HepG2 (cell line): Measurements from ENCODE around the gene ADARB1. TPM values are rescaled to one million over a fixed set of nuclear protein-coding genes. Genes with fewer than 3 reads are reported as not detected.
A peak's percentile ranks its signal among the peaks of the same experiment; 100 is the strongest.

Source experiments
- ATAC-seq: fragments of 200-7000 bp; cut with Tn5 transposase; 3 replicates; pipeline ENCODE4 v1.9.1; 2020; ENCODE audit warnings: mild to moderate bottlenecking, moderate library complexity
- BruUV-seq: library from RNA; stranded (reverse); fragments of 400-500 nt; replicated peaks from 2 replicates; lab custom pipeline; 2021; lab: Mats Ljungman, UMichigan
- CTCF ChIA-PET: fragments of 300-600 bp; formaldehyde crosslinking; extraction: SDS; loops from one replicate; lab custom pipeline; 2021; ENCODE audit warnings: low total read pairs, inconsistent platforms, low intra/inter-chr PET ratio; lab: Yijun Ruan, JAX
- POLR2A ChIA-PET: fragments of 350-600 bp; sonication (Branson Sonifier 250); formaldehyde crosslinking; loops from one replicate; lab custom pipeline; 2020; ENCODE audit warnings: antibody characterized with exemption, inconsistent platforms; lab: Yijun Ruan, JAX
- DNase-seq: peaks from one replicate; pipeline ENCODE4 v3.0.0-alpha.2; 2015; ENCODE audit warnings: low spot score
- FAIRE-seq: peaks from 3 replicates; lab custom pipeline; 2011; peaks lifted over from hg19 to GRCh38; lab: Jason Lieb, UNC
- H2AFZ ChIP-seq: one replicate; pipeline ENCODE4 v1.6.1; 2011; ENCODE audit warnings: low read length, inconsistent platforms
- H3K27ac ChIP-seq: fragments of 300-600 bp; 3 replicates; pipeline ENCODE4 v1.8.0; 2011; ENCODE audit warnings: mixed run types, mild to moderate bottlenecking, mixed read lengths, low read length, inconsistent platforms; ENCODE audit not compliant: insufficient read depth; ENCODE audit errors: extremely low read length
- H3K27me3 ChIP-seq, 2 experiments: fragments of 200-600 bp in 1 of 2; 2 replicates in 1 of 2; 3 replicates in 1 of 2; pipeline versions ENCODE4 v1.6.0 to v1.8.0; 2011; ENCODE audit warnings: low read length in 2 of 2, mild to moderate bottlenecking in 2 of 2, moderate library complexity in 2 of 2, inconsistent platforms in 1 of 2; ENCODE audit not compliant: insufficient read depth in 2 of 2, control insufficient read depth in 1 of 2
- H3K36me3 ChIP-seq, 2 experiments: fragments of 200-600 bp in 1 of 2; replicated peaks in 1 of 2; 2 replicates in 1 of 2; 3 replicates in 1 of 2; pipeline versions ENCODE4 v1.5.1 to v1.8.0; 2011; ENCODE audit warnings: low read length in 2 of 2, inconsistent platforms in 1 of 2; ENCODE audit not compliant: insufficient read depth in 2 of 2, control insufficient read depth in 1 of 2
- H3K4me1 ChIP-seq: 2 replicates; pipeline ENCODE4 v1.5.1; 2012; ENCODE audit warnings: low read length, inconsistent platforms; ENCODE audit not compliant: insufficient read depth
- H3K4me2 ChIP-seq: 2 replicates; pipeline ENCODE4 v1.6.0; 2011; ENCODE audit warnings: low read depth, low read length, inconsistent platforms
- H3K4me3 ChIP-seq, 3 experiments: fragments of 200-600 bp in 1 of 3; sonication (generic), shearing (Covaris generic) in 1 of 3; replicated peaks in 1 of 3; 2 replicates each; pipeline ENCODE4 v1.5.1; 2011 to 2016; ENCODE audit warnings: low read length in 3 of 3, inconsistent platforms in 2 of 3, low read depth in 2 of 3, mild to moderate bottlenecking in 2 of 3, control low read depth in 1 of 3, mixed read lengths in 1 of 3; ENCODE audit not compliant: insufficient read depth in 1 of 3
- H3K79me2 ChIP-seq: one replicate; pipeline ENCODE4 v1.6.1; 2011; ENCODE audit warnings: low read length, inconsistent platforms; ENCODE audit not compliant: insufficient read depth
- H3K9ac ChIP-seq: 2 replicates; pipeline ENCODE4 v1.6.0; 2011; ENCODE audit warnings: mild to moderate bottlenecking, low read depth, low read length, inconsistent platforms; ENCODE audit not compliant: insufficient read depth
- H3K9me3 ChIP-seq: 2 replicates; pipeline ENCODE4 v1.5.1; 2012; ENCODE audit warnings: mild to moderate bottlenecking, low read length
- H4K20me1 ChIP-seq: 2 replicates; pipeline ENCODE4 v1.6.0; 2011; ENCODE audit warnings: inconsistent platforms, mild to moderate bottlenecking, low read length, moderate library complexity; ENCODE audit not compliant: insufficient read depth
- FOSL2 ChIP-seq: sonication (generic); formaldehyde crosslinking; IDR thresholded peaks from 2 replicates; pipeline ENCODE4 v1.4.0; 2020; ENCODE audit warnings: missing genetic modification reagents
- FOXM1 ChIP-seq: sonication (generic); formaldehyde crosslinking; IDR thresholded peaks from 2 replicates; pipeline ENCODE4 v1.5.0; 2020; ENCODE audit warnings: missing genetic modification reagents
- KLF13 ChIP-seq: sonication (generic); formaldehyde crosslinking; IDR thresholded peaks from 2 replicates; pipeline ENCODE4 v1.4.0; 2020; ENCODE audit warnings: mild to moderate bottlenecking, missing genetic modification reagents
- KLF9 ChIP-seq: IDR thresholded peaks from 2 replicates; pipeline ENCODE4 v1.6.1; 2016; ENCODE audit warnings: low read depth
- PHF20 ChIP-seq: sonication (generic); formaldehyde crosslinking; IDR thresholded peaks from 2 replicates; pipeline ENCODE4 v1.5.0; 2020; ENCODE audit warnings: mild to moderate bottlenecking, missing genetic modification reagents
- PPARG ChIP-seq: conservative IDR thresholded peaks from 2 replicates; pipeline ENCODE4 v1.6.1; 2016; ENCODE audit warnings: missing biosample characterization, missing genetic modification reagents
- RAD51 ChIP-seq: fragments of 450-650 bp; IDR thresholded peaks from 2 replicates; pipeline ENCODE4 v1.6.1; 2016; ENCODE audit warnings: borderline replicate concordance
- SP2 ChIP-seq: sonication (generic); formaldehyde crosslinking; IDR thresholded peaks from 2 replicates; pipeline ENCODE4 v1.5.1; 2020; ENCODE audit warnings: mild to moderate bottlenecking, missing genetic modification reagents
- ZBTB7A ChIP-seq: sonication (generic); formaldehyde crosslinking; IDR thresholded peaks from 2 replicates; pipeline ENCODE4 v1.8.0; 2022; ENCODE audit warnings: mild to moderate bottlenecking, missing genetic modification reagents
- ZFAT ChIP-seq: sonication (generic); formaldehyde crosslinking; conservative IDR thresholded peaks from 2 replicates; pipeline ENCODE4 v1.8.1; 2023; ENCODE audit warnings: missing genetic modification reagents, inconsistent platforms
- ZNF577 ChIP-seq: sonication (generic); formaldehyde crosslinking; IDR thresholded peaks from 2 replicates; pipeline ENCODE4 v1.4.0; 2020; ENCODE audit warnings: mild to moderate bottlenecking, low read depth, missing genetic modification reagents, borderline replicate concordance
- WGBS: methylation state at CpG from one replicate; pipeline ENCODE4 v1.1.6; 2017; ENCODE audit warnings: low lambda C conversion rate; 5-methylcytosine and 5-hydroxymethylcytosine counted together
- in situ Hi-C: cut with HindIII; loops from 2 replicates; pipeline ENCODE4 v1.10.0; 2017; ENCODE audit warnings: low pct_unique_long_range_greater_than_20kb; ENCODE audit not compliant: extremely low pct_ligation_motif_present
- intact Hi-C: fragments of 100-400 bp; cut with micrococcal nuclease; formaldehyde crosslinking; loops from one replicate; pipeline ENCODE4 v1.10.0; 2022; ENCODE audit not compliant: unreplicated experiment
- polyA plus RNA-seq, 8 experiments: library from polyadenylated mRNA; depleted of rRNA in 3 of 8; stranded (reverse) in 7 of 8; unstranded in 1 of 8; fragments of >200 nt; fragmentation: Illumina TruSeq in 4 of 8; extraction: Trizol in 4 of 8; gene quantifications; 2 replicates each; pipeline versions ENCODE4 v1.2.1 to v1.2.3, GENCODE V29; 2011 to 2016; ENCODE audit warnings: low read depth in 4 of 8, missing spikeins in 1 of 8, mixed read lengths in 1 of 8; ENCODE audit not compliant: insufficient read depth in 1 of 8
- total RNA-seq, 5 experiments: library from RNA; depleted of rRNA; stranded (reverse); fragments of >200 nt; fragmentation: Illumina TruSeq; extraction: Trizol; gene quantifications; 2 replicates each; pipeline ENCODE4 v1.2.3, GENCODE V29; 2016; ENCODE audit warnings: low read depth in 1 of 5
- TF ChIP-seq, protein P1 (sequence below): IDR thresholded peaks from 2 replicates; pipeline ENCODE4 v1.6.1; 2016; ENCODE audit warnings: missing biosample characterization, missing genetic modification reagents, low read depth
- TF ChIP-seq, protein P2 (sequence below): sonication (generic); formaldehyde crosslinking; IDR thresholded peaks from 2 replicates; pipeline ENCODE4 v1.9.0; 2021; ENCODE audit warnings: missing genetic modification reagents, borderline replicate concordance
- TF ChIP-seq, protein P3 (sequence below): sonication (generic); formaldehyde crosslinking; conservative IDR thresholded peaks from 2 replicates; pipeline ENCODE4 v1.4.0; 2020; ENCODE audit warnings: mild to moderate bottlenecking, missing genetic modification reagents, moderate library complexity

The ADARB1 gene
- total and polyA plus RNA-seq, 2 of the 13 experiments (the other 11 are each of a cell fraction or from before 2014, with no cell fraction given), result 6.6 to 10.0 TPM

DNA sequence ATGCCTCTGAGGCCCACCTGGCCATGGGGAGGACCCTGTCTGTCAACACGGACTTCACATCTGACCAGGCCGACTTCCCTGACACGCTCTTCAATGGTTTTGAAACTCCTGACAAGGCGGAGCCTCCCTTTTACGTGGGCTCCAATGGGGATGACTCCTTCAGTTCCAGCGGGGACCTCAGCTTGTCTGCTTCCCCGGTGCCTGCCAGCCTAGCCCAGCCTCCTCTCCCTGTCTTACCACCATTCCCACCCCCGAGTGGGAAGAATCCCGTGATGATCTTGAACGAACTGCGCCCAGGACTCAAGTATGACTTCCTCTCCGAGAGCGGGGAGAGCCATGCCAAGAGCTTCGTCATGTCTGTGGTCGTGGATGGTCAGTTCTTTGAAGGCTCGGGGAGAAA, 101.8 kb downstream of the ADARB1 start:
- 0 out of 5 replicates have a peak, but pooled peaks cover 3 to 7% of the 10 kb centered on the region in 2 experiments for H3K36me3 ChIP-seq

DNA sequence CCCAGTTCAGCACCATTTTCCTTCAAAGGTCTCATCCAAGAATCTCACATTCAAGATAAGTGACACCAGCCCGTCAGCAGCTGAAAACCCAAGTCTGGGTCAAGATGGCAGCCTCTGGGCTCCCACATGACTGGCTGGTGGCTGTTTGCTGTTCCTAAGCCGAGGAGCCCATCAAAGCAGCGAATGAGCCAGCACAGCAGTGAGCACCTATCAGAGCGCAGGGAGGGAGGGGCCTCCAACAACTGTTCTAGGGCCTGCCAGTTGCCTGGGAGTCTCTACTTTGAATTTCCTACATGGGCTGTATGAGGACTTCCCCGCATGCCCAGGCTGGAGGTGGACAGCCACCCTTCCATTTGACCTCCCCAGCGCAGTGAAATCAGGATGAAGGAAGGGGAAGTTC, 102.7 kb downstream of the ADARB1 start:
- no peak overlapping the region for H2AFZ ChIP-seq
- DNase-seq (no peak), ATAC-seq (no peak), FAIRE-seq (no peak)
- no peaks in the 10 kb centered on the region for H3K9me3 ChIP-seq
- no peaks in the 10 kb centered on the region for H3K27me3 ChIP-seq
- no peak overlapping the region for H3K9ac ChIP-seq
- H3K4me1 ChIP-seq, result no peaks in the 10 kb centered on the region
- no peaks in the 10 kb centered on the region for H4K20me1 ChIP-seq
- no peaks in the 10 kb centered on the region for H3K79me2 ChIP-seq
- over 99% methylated on average over 6 of the region's 6 CpGs for WGBS
- intact Hi-C loops (no loop called here), in situ Hi-C loops (no loop called here)
- H3K27ac ChIP-seq, result no peak overlapping the region
- H3K4me3 ChIP-seq, result no peak overlapping the region
- CTCF ChIA-PET, result no interaction called here
- peaks cover 3 to 12% of the 10 kb centered on the region in 2 experiments; a peak in 1 of 5 replicates for H3K36me3 ChIP-seq
- H3K4me2 ChIP-seq, result no peak overlapping the region
- POLR2A ChIA-PET, result no interaction called here
- no TSS peak for BruUV-seq
- TF ChIP-seq, protein P1, sequence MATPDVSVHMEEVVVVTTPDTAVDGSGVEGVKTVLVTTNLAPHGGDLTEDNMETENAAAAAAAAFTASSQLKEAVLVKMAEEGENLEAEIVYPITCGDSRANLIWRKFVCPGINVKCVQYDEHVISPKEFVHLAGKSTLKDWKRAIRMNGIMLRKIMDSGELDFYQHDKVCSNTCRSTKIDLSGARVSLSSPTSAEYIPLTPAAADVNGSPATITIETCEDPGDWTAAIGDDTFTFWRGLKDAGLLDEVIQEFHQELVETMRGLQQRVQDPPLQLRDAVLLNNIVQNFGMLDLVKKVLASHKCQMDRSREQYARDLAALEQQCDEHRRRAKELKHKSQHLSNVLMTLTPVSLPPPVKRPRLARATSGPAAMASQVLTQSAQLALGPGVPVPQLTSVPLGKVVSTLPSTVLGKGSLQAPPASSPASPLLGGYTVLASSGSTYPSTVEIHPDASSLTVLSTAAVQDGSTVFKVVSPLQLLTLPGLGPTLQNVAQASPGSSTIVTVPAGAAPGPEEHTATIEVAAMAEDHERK, result no peak
- no peak for TF ChIP-seq KLF13 (CRISPR knock-in tag)
- TF ChIP-seq FOSL2 (CRISPR knock-in tag), result no peak
- no peak for TF ChIP-seq ZBTB7A (CRISPR knock-in tag)
- TF ChIP-seq SP2 (CRISPR knock-in tag), result no peak
- TF ChIP-seq FOXM1 (CRISPR knock-in tag), result no peak
- TF ChIP-seq ZFAT, result no peak
- TF ChIP-seq, protein P2, sequence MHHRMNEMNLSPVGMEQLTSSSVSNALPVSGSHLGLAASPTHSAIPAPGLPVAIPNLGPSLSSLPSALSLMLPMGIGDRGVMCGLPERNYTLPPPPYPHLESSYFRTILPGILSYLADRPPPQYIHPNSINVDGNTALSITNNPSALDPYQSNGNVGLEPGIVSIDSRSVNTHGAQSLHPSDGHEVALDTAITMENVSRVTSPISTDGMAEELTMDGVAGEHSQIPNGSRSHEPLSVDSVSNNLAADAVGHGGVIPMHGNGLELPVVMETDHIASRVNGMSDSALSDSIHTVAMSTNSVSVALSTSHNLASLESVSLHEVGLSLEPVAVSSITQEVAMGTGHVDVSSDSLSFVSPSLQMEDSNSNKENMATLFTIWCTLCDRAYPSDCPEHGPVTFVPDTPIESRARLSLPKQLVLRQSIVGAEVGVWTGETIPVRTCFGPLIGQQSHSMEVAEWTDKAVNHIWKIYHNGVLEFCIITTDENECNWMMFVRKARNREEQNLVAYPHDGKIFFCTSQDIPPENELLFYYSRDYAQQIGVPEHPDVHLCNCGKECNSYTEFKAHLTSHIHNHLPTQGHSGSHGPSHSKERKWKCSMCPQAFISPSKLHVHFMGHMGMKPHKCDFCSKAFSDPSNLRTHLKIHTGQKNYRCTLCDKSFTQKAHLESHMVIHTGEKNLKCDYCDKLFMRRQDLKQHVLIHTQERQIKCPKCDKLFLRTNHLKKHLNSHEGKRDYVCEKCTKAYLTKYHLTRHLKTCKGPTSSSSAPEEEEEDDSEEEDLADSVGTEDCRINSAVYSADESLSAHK (CRISPR knock-in tag), result no peak
- TF ChIP-seq KLF9, result no peak
- TF ChIP-seq, protein P3, sequence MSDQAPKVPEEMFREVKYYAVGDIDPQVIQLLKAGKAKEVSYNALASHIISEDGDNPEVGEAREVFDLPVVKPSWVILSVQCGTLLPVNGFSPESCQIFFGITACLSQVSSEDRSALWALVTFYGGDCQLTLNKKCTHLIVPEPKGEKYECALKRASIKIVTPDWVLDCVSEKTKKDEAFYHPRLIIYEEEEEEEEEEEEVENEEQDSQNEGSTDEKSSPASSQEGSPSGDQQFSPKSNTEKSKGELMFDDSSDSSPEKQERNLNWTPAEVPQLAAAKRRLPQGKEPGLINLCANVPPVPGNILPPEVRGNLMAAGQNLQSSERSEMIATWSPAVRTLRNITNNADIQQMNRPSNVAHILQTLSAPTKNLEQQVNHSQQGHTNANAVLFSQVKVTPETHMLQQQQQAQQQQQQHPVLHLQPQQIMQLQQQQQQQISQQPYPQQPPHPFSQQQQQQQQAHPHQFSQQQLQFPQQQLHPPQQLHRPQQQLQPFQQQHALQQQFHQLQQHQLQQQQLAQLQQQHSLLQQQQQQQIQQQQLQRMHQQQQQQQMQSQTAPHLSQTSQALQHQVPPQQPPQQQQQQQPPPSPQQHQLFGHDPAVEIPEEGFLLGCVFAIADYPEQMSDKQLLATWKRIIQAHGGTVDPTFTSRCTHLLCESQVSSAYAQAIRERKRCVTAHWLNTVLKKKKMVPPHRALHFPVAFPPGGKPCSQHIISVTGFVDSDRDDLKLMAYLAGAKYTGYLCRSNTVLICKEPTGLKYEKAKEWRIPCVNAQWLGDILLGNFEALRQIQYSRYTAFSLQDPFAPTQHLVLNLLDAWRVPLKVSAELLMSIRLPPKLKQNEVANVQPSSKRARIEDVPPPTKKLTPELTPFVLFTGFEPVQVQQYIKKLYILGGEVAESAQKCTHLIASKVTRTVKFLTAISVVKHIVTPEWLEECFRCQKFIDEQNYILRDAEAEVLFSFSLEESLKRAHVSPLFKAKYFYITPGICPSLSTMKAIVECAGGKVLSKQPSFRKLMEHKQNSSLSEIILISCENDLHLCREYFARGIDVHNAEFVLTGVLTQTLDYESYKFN (CRISPR knock-in tag), result no peak
- TF ChIP-seq RAD51, result no peak

More for the DNA sequence above, 101.8 kb downstream of the ADARB1 start:
- Histone ChIP-seq H3K4me2 (no peak overlapping the region), H4K20me1 (no peaks in the 10 kb centered on the region), H3K27me3 (no peaks in the 10 kb centered on the region), H3K9ac (no peak overlapping the region), H3K27ac (no peak overlapping the region), H2AFZ (no peak overlapping the region), H3K9me3 (no peaks in the 10 kb centered on the region), H3K4me3 (no peak overlapping the region), H3K4me1 (no peaks in the 10 kb centered on the region), H3K79me2 (no peaks in the 10 kb centered on the region)
- in situ Hi-C loops, result no loop called here
- no TSS peak for BruUV-seq
- CTCF ChIA-PET, result no interaction called here
- DNase-seq, result no peak
- intact Hi-C loops, result no loop called here
- WGBS, result 96% methylated on average over 15 of the region's 16 CpGs
- no peak for ATAC-seq
- TF ChIP-seq PPARG (CRISPR knock-in tag), result no peak
- TF ChIP-seq ZNF577 (CRISPR knock-in tag), result no peak
- TF ChIP-seq PHF20, result 0 out of 2 replicates have a peak, but pooled peaks have one; percentile 18
- FAIRE-seq, result no peak
- POLR2A ChIA-PET, result no interaction called here
